Measurements from ENCODE around the gene ARHGAP1.

Gene ARHGAP1

GRCh38 chr11:46700241-46701077 is at the start of gene ARHGAP1, which contains the start of gene ZNF408:
ARHGAP1 (minus strand) TSS chr11:46700619; CDS start chr11:46696107, 4,512 bp downstream.
ZNF408 (plus strand) TSS chr11:46701031; CDS start chr11:46701048, 17 bp downstream.
- H3K4me3 ChIP-seq (ENCODE audit: low read length), result peak within 1 kb of the TSS; percentile 100
- H3K27me3 ChIP-seq (ENCODE audit: insufficient read depth, low read length), result no peaks in the 10 kb centered on the region
- H3K36me3 ChIP-seq (ENCODE audit: insufficient read depth, low read length), result peaks cover 42% of the 10 kb centered on the region
- peak within 1 kb of the TSS; percentile 99 for H2AFZ ChIP-seq (ENCODE audit: low read depth, low read length)
- peaks cover 30% of the 10 kb centered on the region for H3K4me1 ChIP-seq (ENCODE audit: insufficient read depth, low read length)
- no peaks in the 10 kb centered on the region for H3K9me3 ChIP-seq (ENCODE audit: low read length)

- Histone ChIP-seq H3K27me3 (ENCODE audit: insufficient read depth, low read length) (no peaks in the 10 kb centered on the region), H2AFZ (ENCODE audit: low read depth, low read length) (no peak overlapping the region), H3K9me3 (ENCODE audit: low read length) (no peaks in the 10 kb centered on the region), H3K4me3 (ENCODE audit: low read length) (no peak overlapping the region), H3K36me3 (ENCODE audit: insufficient read depth, low read length) (peaks cover 90% of the 10 kb centered on the region), H3K4me1 (ENCODE audit: insufficient read depth, low read length) (no peaks in the 10 kb centered on the region)
Measured at GRCh38 chr11:46747150-46747549, 46.7 kb upstream of the ARHGAP1 start.

DNA sequence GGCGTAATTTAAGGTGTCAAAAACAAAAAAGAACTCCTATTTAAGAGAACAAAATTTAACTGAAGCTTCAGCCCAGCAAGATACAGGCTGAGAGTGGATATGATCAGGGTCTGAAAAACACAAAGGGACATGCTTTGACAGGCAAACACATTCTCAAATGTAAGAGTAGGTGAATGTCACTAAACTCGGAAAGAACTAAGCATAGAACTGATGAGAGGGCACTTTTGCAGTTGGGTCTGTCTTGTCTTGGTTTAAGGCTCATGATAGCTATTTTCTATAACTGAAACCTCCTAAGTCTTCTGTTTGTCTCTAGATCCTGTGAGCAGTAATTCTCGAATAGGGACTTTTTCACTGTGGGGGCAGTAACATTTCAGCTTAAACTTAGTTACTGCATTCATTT is 45.6 kb upstream of the ARHGAP1 start:
- Histone ChIP-seq H3K27me3 (ENCODE audit: insufficient read depth, low read length) (no peaks in the 10 kb centered on the region), H2AFZ (ENCODE audit: low read depth, low read length) (no peak overlapping the region), H3K36me3 (ENCODE audit: insufficient read depth, low read length) (peaks cover 91% of the 10 kb centered on the region)

DNA sequence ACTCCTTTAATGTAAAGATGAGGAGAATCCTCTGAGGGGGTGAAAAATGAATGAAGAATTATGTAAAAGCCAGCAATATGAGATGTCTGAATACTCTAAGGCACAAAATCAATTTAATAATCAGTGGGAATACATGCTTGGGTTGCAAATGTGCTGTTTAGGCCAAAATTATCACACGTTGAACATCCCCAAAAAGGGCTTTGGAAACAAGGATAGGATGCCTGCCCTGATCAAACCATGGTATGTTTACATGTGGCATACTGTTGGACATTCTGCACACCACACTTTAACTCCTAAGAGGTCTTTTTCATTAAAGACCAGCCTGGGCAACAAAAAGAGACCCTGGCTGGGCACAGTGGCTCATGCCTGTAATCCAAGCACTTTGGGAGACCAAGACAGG is 44.9 kb upstream of the ARHGAP1 start:
- no peaks in the 10 kb centered on the region for H3K27me3 ChIP-seq (ENCODE audit: insufficient read depth, low read length)
- peaks cover 86% of the 10 kb centered on the region for H3K36me3 ChIP-seq (ENCODE audit: insufficient read depth, low read length)

More for the DNA sequence above, 45.6 kb upstream of the ARHGAP1 start:
- H3K4me3 ChIP-seq (ENCODE audit: low read length), result no peak overlapping the region
- H3K9me3 ChIP-seq (ENCODE audit: low read length), result no peaks in the 10 kb centered on the region
- no peaks in the 10 kb centered on the region for H3K4me1 ChIP-seq (ENCODE audit: insufficient read depth, low read length)

GRCh38 chr11:46743693-46744339 is 43.4 kb upstream of the ARHGAP1 start:
- H3K36me3 ChIP-seq (ENCODE audit: insufficient read depth, low read length), result peaks cover 77% of the 10 kb centered on the region
- no peaks in the 10 kb centered on the region for H3K4me1 ChIP-seq (ENCODE audit: insufficient read depth, low read length)
- no peak overlapping the region for H2AFZ ChIP-seq (ENCODE audit: low read depth, low read length)
- no peak overlapping the region for H3K4me3 ChIP-seq (ENCODE audit: low read length)
- H3K27me3 ChIP-seq (ENCODE audit: insufficient read depth, low read length), result no peaks in the 10 kb centered on the region
- H3K9me3 ChIP-seq (ENCODE audit: low read length), result no peaks in the 10 kb centered on the region

More for the DNA sequence above, 44.9 kb upstream of the ARHGAP1 start:
- H3K4me3 ChIP-seq (ENCODE audit: low read length), result no peak overlapping the region
- no peaks in the 10 kb centered on the region for H3K4me1 ChIP-seq (ENCODE audit: insufficient read depth, low read length)
- no peak overlapping the region for H2AFZ ChIP-seq (ENCODE audit: low read depth, low read length)
- no peaks in the 10 kb centered on the region for H3K9me3 ChIP-seq (ENCODE audit: low read length)

GRCh38 chr11:46743043-46743442 is 42.6 kb upstream of the ARHGAP1 start:
- Histone ChIP-seq H3K36me3 (ENCODE audit: insufficient read depth, low read length) (peaks cover 74% of the 10 kb centered on the region), H3K4me1 (ENCODE audit: insufficient read depth, low read length) (no peaks in the 10 kb centered on the region), H2AFZ (ENCODE audit: low read depth, low read length) (no peak overlapping the region), H3K4me3 (ENCODE audit: low read length) (no peak overlapping the region), H3K27me3 (ENCODE audit: insufficient read depth, low read length) (no peaks in the 10 kb centered on the region), H3K9me3 (ENCODE audit: low read length) (no peaks in the 10 kb centered on the region)

GRCh38 chr11:46741600-46742484 is 41.4 kb upstream of the ARHGAP1 start:
- Histone ChIP-seq H2AFZ (ENCODE audit: low read depth, low read length) (no peak overlapping the region), H3K4me3 (ENCODE audit: low read length) (no peak overlapping the region), H3K27me3 (ENCODE audit: insufficient read depth, low read length) (no peaks in the 10 kb centered on the region), H3K9me3 (ENCODE audit: low read length) (no peaks in the 10 kb centered on the region), H3K36me3 (ENCODE audit: insufficient read depth, low read length) (peaks cover 62% of the 10 kb centered on the region), H3K4me1 (ENCODE audit: insufficient read depth, low read length) (no peaks in the 10 kb centered on the region)

GRCh38 chr11:46738887-46739286 is 38.5 kb upstream of the ARHGAP1 start:
- H3K4me3 ChIP-seq (ENCODE audit: low read length), result no peak overlapping the region
- no peaks in the 10 kb centered on the region for H3K4me1 ChIP-seq (ENCODE audit: insufficient read depth, low read length)
- H3K27me3 ChIP-seq (ENCODE audit: insufficient read depth, low read length), result no peaks in the 10 kb centered on the region
- peaks cover 33% of the 10 kb centered on the region for H3K36me3 ChIP-seq (ENCODE audit: insufficient read depth, low read length)
- H3K9me3 ChIP-seq (ENCODE audit: low read length), result no peaks in the 10 kb centered on the region
- H2AFZ ChIP-seq (ENCODE audit: low read depth, low read length), result no peak overlapping the region

GRCh38 chr11:46737699-46738098 is 37.3 kb upstream of the ARHGAP1 start:
- no peaks in the 10 kb centered on the region for H3K9me3 ChIP-seq (ENCODE audit: low read length)
- H3K27me3 ChIP-seq (ENCODE audit: insufficient read depth, low read length), result no peaks in the 10 kb centered on the region
- no peak overlapping the region for H2AFZ ChIP-seq (ENCODE audit: low read depth, low read length)
- H3K4me1 ChIP-seq (ENCODE audit: insufficient read depth, low read length), result no peaks in the 10 kb centered on the region
- no peak overlapping the region for H3K4me3 ChIP-seq (ENCODE audit: low read length)
- peaks cover 21% of the 10 kb centered on the region for H3K36me3 ChIP-seq (ENCODE audit: insufficient read depth, low read length)

GRCh38 chr11:46736615-46737014 is 36.2 kb upstream of the ARHGAP1 start:
- H3K4me1 ChIP-seq (ENCODE audit: insufficient read depth, low read length), result no peaks in the 10 kb centered on the region
- no peaks in the 10 kb centered on the region for H3K27me3 ChIP-seq (ENCODE audit: insufficient read depth, low read length)
- no peaks in the 10 kb centered on the region for H3K9me3 ChIP-seq (ENCODE audit: low read length)
- H3K4me3 ChIP-seq (ENCODE audit: low read length), result no peak overlapping the region
- no peak overlapping the region for H2AFZ ChIP-seq (ENCODE audit: low read depth, low read length)
- peaks cover 10% of the 10 kb centered on the region for H3K36me3 ChIP-seq (ENCODE audit: insufficient read depth, low read length)

DNA sequence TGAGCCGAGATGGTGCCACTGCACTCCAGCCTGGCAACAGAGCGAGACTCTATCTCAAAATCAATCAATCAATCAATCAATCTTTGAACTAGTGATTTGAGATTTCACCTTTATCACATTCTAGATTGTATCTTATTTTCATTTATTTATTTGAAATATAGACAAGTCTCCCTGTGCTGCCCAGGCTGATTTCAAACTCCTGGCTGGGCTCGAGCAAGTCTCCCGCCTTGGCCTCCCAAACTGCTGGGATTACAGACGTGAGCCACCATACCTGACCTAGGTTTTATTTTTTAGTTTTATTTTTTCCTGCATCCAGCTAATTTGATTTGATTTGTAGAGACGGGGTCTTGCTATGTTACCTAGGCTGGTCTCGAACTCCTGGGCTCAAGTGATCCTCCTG is 35.7 kb upstream of the ARHGAP1 start:
- Histone ChIP-seq H3K27me3 (ENCODE audit: insufficient read depth, low read length) (no peaks in the 10 kb centered on the region), H3K36me3 (ENCODE audit: insufficient read depth, low read length) (peaks cover 7% of the 10 kb centered on the region), H3K9me3 (ENCODE audit: low read length) (no peaks in the 10 kb centered on the region), H2AFZ (ENCODE audit: low read depth, low read length) (no peak overlapping the region), H3K4me1 (ENCODE audit: insufficient read depth, low read length) (no peaks in the 10 kb centered on the region), H3K4me3 (ENCODE audit: low read length) (no peak overlapping the region)

DNA sequence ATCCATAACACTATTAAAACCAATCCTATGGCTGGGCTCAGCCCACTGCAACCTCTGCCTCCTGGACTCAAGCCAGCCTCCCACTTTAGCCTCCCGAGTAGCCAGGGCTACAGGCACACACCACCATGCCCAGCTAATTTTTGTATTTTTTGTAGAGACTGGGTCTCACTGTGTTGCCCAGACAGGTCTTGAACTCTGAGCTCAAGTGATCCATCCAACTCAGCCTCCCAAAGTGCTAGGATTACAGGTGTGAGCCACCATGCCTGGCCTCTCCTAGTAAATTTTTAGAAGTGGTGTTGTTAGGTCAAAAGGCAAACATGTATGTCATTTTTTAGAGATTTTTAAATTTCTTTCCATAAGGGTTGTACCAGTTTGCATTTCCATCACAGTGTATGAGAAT is 32.8 kb upstream of the ARHGAP1 start:
- H2AFZ ChIP-seq (ENCODE audit: low read depth, low read length), result no peak overlapping the region
- no peaks in the 10 kb centered on the region for H3K36me3 ChIP-seq (ENCODE audit: insufficient read depth, low read length)
- H3K27me3 ChIP-seq (ENCODE audit: insufficient read depth, low read length), result no peaks in the 10 kb centered on the region
- no peaks in the 10 kb centered on the region for H3K9me3 ChIP-seq (ENCODE audit: low read length)
- H3K4me3 ChIP-seq (ENCODE audit: low read length), result no peak overlapping the region
- H3K4me1 ChIP-seq (ENCODE audit: insufficient read depth, low read length), result no peaks in the 10 kb centered on the region

DNA sequence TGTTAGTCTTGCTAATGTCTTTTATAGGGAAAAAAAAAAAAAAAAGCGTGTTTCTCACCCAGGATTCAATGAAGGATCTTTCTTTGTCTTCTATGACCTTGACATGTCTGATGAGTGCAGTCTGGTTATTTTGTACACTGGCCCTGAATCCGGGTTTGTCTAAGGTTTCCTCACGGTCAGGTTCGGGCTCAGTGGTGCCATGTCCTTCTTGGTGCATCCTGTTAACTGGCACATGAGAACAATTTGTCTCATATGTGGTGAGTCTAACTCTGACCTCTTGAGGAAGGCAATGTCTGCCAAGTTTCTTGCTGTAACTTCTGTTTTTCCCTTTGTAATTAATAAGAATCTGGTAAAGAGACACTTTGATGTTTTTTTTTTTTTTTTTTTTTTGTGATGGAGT is 31.1 kb upstream of the ARHGAP1 start:
- H3K4me1 ChIP-seq (ENCODE audit: insufficient read depth, low read length), result no peaks in the 10 kb centered on the region

More for the DNA sequence above, 31.1 kb upstream of the ARHGAP1 start:
- no peaks in the 10 kb centered on the region for H3K36me3 ChIP-seq (ENCODE audit: insufficient read depth, low read length)
- no peak overlapping the region for H3K4me3 ChIP-seq (ENCODE audit: low read length)
- no peaks in the 10 kb centered on the region for H3K27me3 ChIP-seq (ENCODE audit: insufficient read depth, low read length)
- no peak overlapping the region for H2AFZ ChIP-seq (ENCODE audit: low read depth, low read length)
- no peaks in the 10 kb centered on the region for H3K9me3 ChIP-seq (ENCODE audit: low read length)
